Omental fat pad (tissue), 4 donors: Measurements from ENCODE around the gene CIAO2B. TPM values are rescaled to one million over a fixed set of nuclear protein-coding genes. Genes with fewer than 3 reads are reported as not detected.

ENCODE experiments used
- ATAC-seq: fragments of 150-250 bp; one replicate; pipeline ENCODE4 v1.9.1; 2016; ENCODE audit warnings: mild to moderate bottlenecking, moderate library complexity; ENCODE audit not compliant: low FRiP score
- DNase-seq: peaks from one replicate; pipeline ENCODE4 v3.0.0-alpha.2; 2019; ENCODE audit warnings: low spot score
- CTCF ChIP-seq, 3 donors: fragments of 450-650 bp; IDR thresholded peaks; one replicate each; pipeline ENCODE4 v1.5.1; 2016 to 2017; ENCODE audit warnings: antibody characterized with exemption in 3 of 3, mild to moderate bottlenecking in 3 of 3, moderate library complexity in 2 of 3
- total RNA-seq, 4 donors: library from RNA; depleted of rRNA; stranded (reverse); fragments of >200 nt; gene quantifications; one replicate each; pipeline ENCODE4 v1.1.0, GENCODE V29; 2016

The CIAO2B gene
- total RNA-seq, 4 donors from 2014 or later = 50.4 to 86.8 (median 70.4) TPM

- ATAC-seq (no peak), DNase-seq (no peak)
- TF ChIP-seq CTCF (IDR thresholded peaks at IDR 0.05) = no peak
Measured at GRCh38 chr16:66923866-66924265, 10.3 kb downstream of the CIAO2B start.

DNA sequence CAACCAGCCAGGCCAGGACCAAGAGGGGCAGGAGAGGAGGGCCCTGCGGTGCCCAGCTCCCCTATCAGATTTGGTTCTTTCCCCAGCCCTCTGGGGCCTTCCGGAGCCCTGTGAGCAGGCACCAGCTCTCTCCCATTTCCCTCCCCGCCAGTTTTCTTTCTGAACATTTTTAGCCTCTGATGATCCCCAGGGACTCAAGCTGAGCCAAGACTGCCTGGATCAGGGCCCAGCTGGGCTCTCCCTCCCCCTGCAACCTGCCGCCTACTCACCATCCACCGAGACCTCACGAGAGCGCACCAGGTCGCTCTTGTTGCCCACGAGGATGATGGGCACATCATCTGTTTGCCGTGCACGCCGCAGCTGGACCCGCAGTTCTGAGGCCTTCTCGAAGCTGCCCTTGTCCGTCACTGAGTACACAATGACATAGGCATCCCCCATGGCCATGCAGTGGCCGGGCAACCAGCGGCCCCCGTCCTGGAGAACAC is 10.9 kb downstream of the CIAO2B start:
- no peak for DNase-seq
- TF ChIP-seq CTCF (IDR thresholded peaks at IDR 0.05) = no peak
- peak; percentile 60 for ATAC-seq

DNA sequence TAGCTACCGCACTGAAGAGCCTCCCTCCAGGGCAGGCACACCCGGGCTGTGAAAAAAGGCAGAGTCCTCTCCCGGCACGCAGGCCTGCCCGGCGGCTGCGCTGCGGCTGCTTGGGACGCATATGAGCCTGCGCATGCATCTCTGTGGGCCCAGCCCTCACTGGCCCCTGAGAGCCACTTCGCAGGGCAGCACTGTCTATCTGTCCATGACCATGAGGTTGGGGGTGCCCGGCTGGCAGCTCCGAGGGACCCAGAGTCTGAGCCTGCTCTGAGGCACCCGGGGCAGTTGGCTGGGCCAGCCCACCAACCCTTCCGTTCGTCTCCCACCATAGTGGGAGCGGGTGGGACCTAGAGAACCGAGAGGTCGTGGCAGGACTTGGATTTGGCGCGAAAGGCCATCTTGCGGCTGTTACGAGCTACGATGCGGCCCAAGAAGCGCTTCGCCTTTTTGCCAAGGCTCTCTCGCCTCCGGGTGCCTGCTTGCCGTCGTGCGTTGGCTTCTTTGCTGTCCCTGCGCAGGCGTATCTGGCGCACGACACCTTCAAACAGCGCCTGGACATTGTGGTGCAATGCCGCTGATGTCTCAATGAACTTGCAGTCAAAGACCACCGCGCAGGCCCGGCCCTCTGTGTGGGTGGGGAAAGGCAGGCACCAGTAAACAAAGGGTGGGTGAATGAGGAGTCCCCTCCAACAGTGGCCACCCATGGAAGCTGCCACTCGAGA is 12.3 kb downstream of the CIAO2B start:
- DNase-seq (no peak), ATAC-seq (no peak)
- TF ChIP-seq CTCF (IDR thresholded peaks at IDR 0.05) = no peak

DNA sequence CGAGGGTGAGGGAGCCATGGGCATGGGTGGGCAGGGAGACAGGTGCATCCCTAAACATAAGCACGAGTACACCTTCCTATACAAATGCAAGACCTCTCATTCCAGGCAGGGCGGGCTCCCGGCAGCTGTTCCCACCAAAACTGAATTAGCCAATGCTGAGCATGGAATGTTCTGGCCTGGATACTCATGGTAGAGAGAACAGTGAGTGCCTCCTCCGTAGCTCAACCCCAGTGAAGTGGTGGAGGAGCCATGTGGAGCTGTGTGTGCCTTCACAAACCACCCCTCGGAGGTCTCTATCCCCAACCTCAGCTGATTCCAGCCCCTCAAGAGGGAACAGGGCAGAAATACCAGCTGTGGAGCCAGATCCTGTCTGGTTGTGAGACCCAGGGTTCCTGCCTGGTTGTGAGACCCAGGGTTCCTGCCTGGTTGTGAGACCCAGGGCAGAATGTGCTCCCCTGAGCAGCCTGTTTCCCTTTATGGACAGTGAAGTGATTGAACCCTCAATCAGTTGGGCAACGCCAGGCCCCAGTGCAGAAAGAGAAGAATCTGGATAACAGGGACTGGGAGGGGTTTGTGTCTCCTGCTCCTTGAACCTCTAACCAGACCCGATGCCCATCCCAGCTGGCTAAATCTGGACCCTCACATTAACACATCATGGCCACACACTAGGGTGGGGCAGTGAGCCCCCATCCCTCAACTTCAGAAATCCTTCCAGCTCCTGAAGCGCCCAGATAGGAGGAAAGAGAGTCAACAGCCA is 13.1 kb downstream of the CIAO2B start:
- DNase-seq = no peak
- no peak for TF ChIP-seq CTCF (IDR thresholded peaks at IDR 0.05)
- ATAC-seq = no peak

DNA sequence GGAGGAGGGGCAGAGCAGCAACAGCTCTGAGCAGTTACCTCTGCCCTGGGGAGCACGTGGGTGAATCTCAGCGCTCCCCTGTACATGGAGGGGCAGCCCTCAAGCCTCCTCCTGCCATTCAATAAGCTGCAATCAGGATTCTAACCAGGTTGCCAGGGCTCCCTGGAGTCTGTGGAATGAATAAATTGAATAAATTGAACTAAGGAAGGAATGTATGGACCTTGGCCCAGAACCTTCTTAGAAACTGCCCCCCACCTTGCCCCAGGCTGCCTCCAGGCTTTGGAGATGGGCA is 14.0 kb downstream of the CIAO2B start:
- TF ChIP-seq CTCF (IDR thresholded peaks at IDR 0.05) = no peak
- DNase-seq (no peak), ATAC-seq (no peak)

DNA sequence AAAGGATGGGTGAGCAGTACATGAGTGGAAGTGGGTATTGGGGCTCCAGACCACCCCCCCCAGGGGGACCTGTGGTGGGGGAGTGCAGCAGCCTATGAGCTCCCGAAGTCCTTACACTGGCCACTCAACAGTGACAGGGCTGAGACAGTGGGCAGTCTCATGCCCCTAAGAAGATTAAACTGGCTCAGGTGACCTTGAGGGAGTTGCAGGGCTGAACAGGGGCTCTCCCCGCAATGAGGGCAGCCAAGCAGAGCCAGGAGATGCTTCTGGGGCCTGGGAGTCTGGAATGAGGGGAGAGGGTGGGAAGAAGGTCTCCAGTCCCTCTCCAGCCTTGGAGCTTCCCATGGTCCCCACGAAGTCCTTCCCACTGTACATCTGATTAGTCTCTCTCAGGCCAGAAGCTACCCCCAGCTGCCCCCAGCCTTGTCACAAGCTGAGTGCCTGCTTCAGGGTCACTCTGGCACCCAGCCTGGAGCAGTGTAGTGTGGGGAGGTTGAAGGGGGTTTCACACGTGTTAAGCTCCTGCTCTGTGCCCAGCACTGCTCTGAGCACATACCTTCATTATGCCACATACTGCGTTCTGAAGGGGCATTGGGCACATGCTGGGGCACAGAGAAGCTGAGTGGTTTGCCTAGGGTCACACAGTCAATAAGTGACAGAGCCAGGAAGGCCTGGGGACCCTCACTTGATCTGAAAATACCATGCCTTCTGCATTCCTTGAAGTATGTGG is 14.5 kb downstream of the CIAO2B start:
- ATAC-seq (no peak), DNase-seq (no peak)
- no peak for TF ChIP-seq CTCF (IDR thresholded peaks at IDR 0.05)
